ENCODE measurements around the gene DNAJC21.

DNA sequence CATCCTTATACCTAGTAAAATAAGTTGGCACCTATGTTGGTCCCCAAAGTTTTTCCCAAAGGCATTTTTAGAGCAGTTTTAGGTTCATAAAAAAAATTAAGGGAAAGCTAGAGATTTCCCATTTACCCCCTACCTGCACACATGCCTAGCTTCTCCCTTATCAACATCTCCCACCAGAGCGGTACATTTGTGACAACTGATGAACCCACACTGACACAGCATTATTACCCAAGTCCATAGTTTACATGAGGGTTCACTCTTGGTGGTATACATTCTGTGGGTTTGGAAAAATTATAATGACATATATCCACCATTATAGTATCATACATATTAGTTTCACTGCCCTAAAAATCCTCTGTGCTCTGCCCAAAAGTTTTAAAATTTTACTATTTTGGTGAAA lies 26.1 kb upstream of the DNAJC21 start:
- TF ChIP-seq POLR2AphosphoS5 (IDR thresholded peaks at IDR 0.05; ENCODE audit: low read depth, low read length) (no peak), TAF1 (IDR thresholded peaks at IDR 0.05; ENCODE audit: borderline replicate concordance, insufficient read depth, low read length) (no peak), FOXP2 (optimal IDR thresholded peaks at IDR 0.05; ENCODE audit: borderline replicate concordance, extremely low read depth, extremely low read length, insufficient read depth) (no peak)
- TF ChIP-seq, protein P1, sequence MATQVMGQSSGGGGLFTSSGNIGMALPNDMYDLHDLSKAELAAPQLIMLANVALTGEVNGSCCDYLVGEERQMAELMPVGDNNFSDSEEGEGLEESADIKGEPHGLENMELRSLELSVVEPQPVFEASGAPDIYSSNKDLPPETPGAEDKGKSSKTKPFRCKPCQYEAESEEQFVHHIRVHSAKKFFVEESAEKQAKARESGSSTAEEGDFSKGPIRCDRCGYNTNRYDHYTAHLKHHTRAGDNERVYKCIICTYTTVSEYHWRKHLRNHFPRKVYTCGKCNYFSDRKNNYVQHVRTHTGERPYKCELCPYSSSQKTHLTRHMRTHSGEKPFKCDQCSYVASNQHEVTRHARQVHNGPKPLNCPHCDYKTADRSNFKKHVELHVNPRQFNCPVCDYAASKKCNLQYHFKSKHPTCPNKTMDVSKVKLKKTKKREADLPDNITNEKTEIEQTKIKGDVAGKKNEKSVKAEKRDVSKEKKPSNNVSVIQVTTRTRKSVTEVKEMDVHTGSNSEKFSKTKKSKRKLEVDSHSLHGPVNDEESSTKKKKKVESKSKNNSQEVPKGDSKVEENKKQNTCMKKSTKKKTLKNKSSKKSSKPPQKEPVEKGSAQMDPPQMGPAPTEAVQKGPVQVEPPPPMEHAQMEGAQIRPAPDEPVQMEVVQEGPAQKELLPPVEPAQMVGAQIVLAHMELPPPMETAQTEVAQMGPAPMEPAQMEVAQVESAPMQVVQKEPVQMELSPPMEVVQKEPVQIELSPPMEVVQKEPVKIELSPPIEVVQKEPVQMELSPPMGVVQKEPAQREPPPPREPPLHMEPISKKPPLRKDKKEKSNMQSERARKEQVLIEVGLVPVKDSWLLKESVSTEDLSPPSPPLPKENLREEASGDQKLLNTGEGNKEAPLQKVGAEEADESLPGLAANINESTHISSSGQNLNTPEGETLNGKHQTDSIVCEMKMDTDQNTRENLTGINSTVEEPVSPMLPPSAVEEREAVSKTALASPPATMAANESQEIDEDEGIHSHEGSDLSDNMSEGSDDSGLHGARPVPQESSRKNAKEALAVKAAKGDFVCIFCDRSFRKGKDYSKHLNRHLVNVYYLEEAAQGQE (IDR thresholded peaks at IDR 0.05; ENCODE audit: insufficient read depth in 1 of 2, low read depth in 2 of 2, low read length in 2 of 2), result no peak
